ENCODE results near the gene KPNB1. TPM values are rescaled to one million over a fixed set of nuclear protein-coding genes. Genes with fewer than 3 reads are reported as not detected.

KPNB1 gene
- total RNA-seq (2012; rRNA removed) (659 and 1,082 TPM in 2 replicates), polyA plus RNA-seq (2012; rRNA removed) (191 and 206 TPM in 2 replicates), Bru-seq, nascent RNA (percentile 97 among the genes with signal in this experiment), BruChase-seq, experiment 1, labeled RNA remaining after a 6-hour chase (percentile 99 among the genes with signal in this experiment), BruChase-seq, experiment 2, labeled RNA remaining after a 2-hour chase (percentile 97 among the genes with signal in this experiment)
- 78.7 and 81.9 TPM in 2 replicates for polyA plus RNA-seq (2012; cell fraction: cytosol; rRNA removed)
- polyA plus RNA-seq (2012; cell fraction: nucleus; rRNA removed; ENCODE audit: low replicate concordance) = 66.4 and 160 TPM in 2 replicates
- long read RNA-seq, full-length matches to known transcripts = 108 of 171 reads
- long read RNA-seq, partial matches to known transcripts = 37 of 171 reads
- long read RNA-seq, other reads (novel, unspliced or antisense) = 26 of 171 reads

DNA sequence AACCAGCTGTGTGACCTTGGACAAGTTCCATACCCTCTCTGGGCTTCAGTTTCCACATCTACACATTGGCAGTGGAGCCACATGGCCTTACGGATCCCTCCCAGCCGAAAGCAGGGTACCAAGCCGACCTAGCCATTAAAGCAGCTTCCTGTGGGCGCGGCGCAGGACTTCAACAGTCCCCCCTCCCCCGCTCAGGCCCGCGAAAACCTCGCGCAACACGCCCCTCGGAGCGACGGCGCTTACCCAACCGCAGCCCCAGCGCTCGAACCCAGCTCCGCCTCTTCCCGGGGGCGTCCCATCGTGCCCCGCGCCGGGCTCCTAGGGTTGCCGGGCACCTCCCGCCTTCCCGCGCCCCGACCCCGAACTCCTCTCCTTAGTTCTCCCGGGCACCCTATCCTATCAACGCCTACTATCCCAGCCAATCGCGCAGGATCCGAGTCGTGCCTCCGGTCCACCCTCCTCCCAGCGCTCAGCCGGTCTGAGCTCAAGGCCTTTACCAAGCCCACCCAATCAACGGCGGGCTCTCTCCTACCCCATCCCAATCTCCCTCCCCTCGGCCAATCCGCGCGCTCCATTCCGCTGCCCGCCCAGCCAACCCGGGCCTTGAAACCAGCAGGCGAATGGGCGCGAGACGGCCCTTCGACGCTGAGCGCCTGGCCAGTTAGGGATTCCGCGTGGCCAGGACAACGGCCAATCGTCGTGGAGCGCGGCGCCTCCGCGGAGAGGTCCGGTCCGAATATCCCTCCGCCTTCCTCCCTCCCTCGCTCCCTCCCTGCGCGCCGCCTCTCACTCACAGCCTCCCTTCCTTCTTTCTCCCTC is at the start of gene KPNB1:
Gene KPNB1 (plus strand): TSS at position 767 of the 819 bp plus-strand sequence. CDS start 326 bp downstream, outside the sequence.
- Histone ChIP-seq H2BK20ac (ENCODE audit: low read depth, low read length) (peak within 1 kb of the TSS; percentile 15; the same call in 1 of the 2 replicates), H3K9me1 (ENCODE audit: insufficient read depth, low read length) (peaks cover 4% of the 10 kb centered on the region; the same call in 1 of the 2 replicates), H4K5ac (ENCODE audit: low read depth, low read length) (peak within 1 kb of the TSS; percentile 87), H3K79me1 (ENCODE audit: low read depth in 1 of 2, low read length in 2 of 2) (peaks cover 5 to 47% of the 10 kb centered on the region in 2 experiments), H4K91ac (ENCODE audit: insufficient read depth, low read depth, low read length) (peak within 1 kb of the TSS; percentile 93), H3K9me3 (ENCODE audit: control insufficient read depth, insufficient read depth, low read length) (no peaks in the 10 kb centered on the region), H3K18ac (ENCODE audit: low read depth, low read length) (peak within 1 kb of the TSS; percentile 54), H3K27me3 (ENCODE audit: control insufficient read depth, insufficient read depth, low read length) (no peaks in the 10 kb centered on the region), H2BK5ac (ENCODE audit: low read depth, low read length, poor library complexity, severe bottlenecking) (peak within 1 kb of the TSS; percentile 91), H3K23ac (ENCODE audit: low read depth, low read length) (peak within 1 kb of the TSS; percentile 92), H3K27ac (ENCODE audit: insufficient read depth, low read length) (peak within 1 kb of the TSS; percentile 99), H4K20me1 (ENCODE audit: insufficient read depth, low read length) (peaks cover 27% of the 10 kb centered on the region), H3K4me2 (ENCODE audit: low read depth, low read length) (peak within 1 kb of the TSS; percentile 93), H2BK15ac (ENCODE audit: low read depth, low read length) (peak within 1 kb of the TSS; percentile 17; the same call in 1 of the 3 replicates), H3K4me1 (ENCODE audit: control insufficient read depth, insufficient read depth, low read length) (0 out of 2 replicates have a peak, but pooled peaks cover 3% of the 10 kb centered on the region), H3K36me3 (ENCODE audit: control insufficient read depth, insufficient read depth, low read length) (peaks cover 13% of the 10 kb centered on the region), H3K4ac (ENCODE audit: low read depth, low read length) (peak within 1 kb of the TSS; percentile 94), H3K9ac (ENCODE audit: low read depth, low read length) (peak within 1 kb of the TSS; percentile 99), H4K8ac (ENCODE audit: low read depth in 2 of 2, low read length in 2 of 2) (peak within 1 kb of the TSS; percentile 86 to 92), H2AFZ (replicated peaks; ENCODE audit: low read length, poor library complexity) (peak within 1 kb of the TSS; percentile 85), H2BK120ac (ENCODE audit: low read depth, low read length) (peak within 1 kb of the TSS; percentile 61), H2AK5ac (ENCODE audit: low read depth, low read length) (peak within 1 kb of the TSS; percentile 93), H2AK9ac (replicated peaks; ENCODE audit: low read depth, low read length, poor library complexity) (peak within 1 kb of the TSS; percentile 99), H3K14ac (replicated peaks; ENCODE audit: low read depth, low read length) (peak within 1 kb of the TSS; percentile 94), H3K56ac (ENCODE audit: extremely low read depth, insufficient read depth, low read length) (peak within 1 kb of the TSS; percentile 94), H3K4me3 (ENCODE audit: insufficient read depth, low read depth, low read length) (peak within 1 kb of the TSS; percentile 93)
- no TSS peak for BruUV-seq (replicated peaks)
- peak; percentile 86 for ATAC-seq (ENCODE audit: low read depth)
- CTCF ChIA-PET = interaction anchor here (0.6 kb wide), 1 partner anchor 151 kb away, joined by 3 read pairs; no protein-coding TSS in a partner anchor
- POLR2A ChIA-PET (ENCODE audit: unreplicated experiment) = interaction anchor here (0.9 kb wide), 1 partner anchor 31 kb away, joined by 3 read pairs; no protein-coding TSS in a partner anchor
- dilution Hi-C loops (cut with HindIII; ENCODE audit: low sequenced_read_pairs, unreplicated experiment) (no loop called here), intact Hi-C loops (cut with micrococcal nuclease) (loop anchor here (2.0 kb wide), 1 partner anchor 27 kb away; no protein-coding TSS in a partner anchor), in situ Hi-C loops (cut with MboI; ENCODE audit: low sequenced_read_pairs) (no loop called here)
- DNase-seq = peak; percentile 100
- 1% methylated on average over 32 of the region's 74 CpGs; no CpG with 5 or more reads in 1 of the 2 experiments for WGBS, 2 experiments (ENCODE audit: extremely low coverage in 2 of 2, insufficient read length in 1 of 2)
- TF ChIP-seq POLR2A (IDR thresholded peaks at IDR 0.05; ENCODE audit: low read depth, low read length) (peak; percentile 57), RFX5 (IDR thresholded peaks at IDR 0.05; ENCODE audit: low read depth, low read length) (0 out of 2 replicates have a peak, but pooled peaks have one; percentile 15), CEBPB (IDR thresholded peaks at IDR 0.05; ENCODE audit: low read depth, low read length) (peak; percentile 80), MAZ (IDR thresholded peaks at IDR 0.05; ENCODE audit: borderline replicate concordance, low read depth, low read length) (peak; percentile 100), MXI1 (IDR thresholded peaks at IDR 0.05; ENCODE audit: borderline replicate concordance, low read depth, low read length) (peak; percentile 88; the same call in 1 of the 2 replicates), SMC3 (IDR thresholded peaks at IDR 0.05; ENCODE audit: low read depth, low read length) (no peak), CHD1 (IDR thresholded peaks at IDR 0.05; ENCODE audit: low read depth, low read length) (no peak)
- TF ChIP-seq, protein P1, sequence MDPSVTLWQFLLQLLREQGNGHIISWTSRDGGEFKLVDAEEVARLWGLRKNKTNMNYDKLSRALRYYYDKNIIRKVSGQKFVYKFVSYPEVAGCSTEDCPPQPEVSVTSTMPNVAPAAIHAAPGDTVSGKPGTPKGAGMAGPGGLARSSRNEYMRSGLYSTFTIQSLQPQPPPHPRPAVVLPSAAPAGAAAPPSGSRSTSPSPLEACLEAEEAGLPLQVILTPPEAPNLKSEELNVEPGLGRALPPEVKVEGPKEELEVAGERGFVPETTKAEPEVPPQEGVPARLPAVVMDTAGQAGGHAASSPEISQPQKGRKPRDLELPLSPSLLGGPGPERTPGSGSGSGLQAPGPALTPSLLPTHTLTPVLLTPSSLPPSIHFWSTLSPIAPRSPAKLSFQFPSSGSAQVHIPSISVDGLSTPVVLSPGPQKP (IDR thresholded peaks at IDR 0.05; ENCODE audit: borderline replicate concordance, low read depth, low read length) = no peak
- TF ChIP-seq, protein P2, sequence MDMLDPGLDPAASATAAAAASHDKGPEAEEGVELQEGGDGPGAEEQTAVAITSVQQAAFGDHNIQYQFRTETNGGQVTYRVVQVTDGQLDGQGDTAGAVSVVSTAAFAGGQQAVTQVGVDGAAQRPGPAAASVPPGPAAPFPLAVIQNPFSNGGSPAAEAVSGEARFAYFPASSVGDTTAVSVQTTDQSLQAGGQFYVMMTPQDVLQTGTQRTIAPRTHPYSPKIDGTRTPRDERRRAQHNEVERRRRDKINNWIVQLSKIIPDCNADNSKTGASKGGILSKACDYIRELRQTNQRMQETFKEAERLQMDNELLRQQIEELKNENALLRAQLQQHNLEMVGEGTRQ (IDR thresholded peaks at IDR 0.05; ENCODE audit: low read depth, low read length) = peak; percentile 64
- TF ChIP-seq, protein P3, sequence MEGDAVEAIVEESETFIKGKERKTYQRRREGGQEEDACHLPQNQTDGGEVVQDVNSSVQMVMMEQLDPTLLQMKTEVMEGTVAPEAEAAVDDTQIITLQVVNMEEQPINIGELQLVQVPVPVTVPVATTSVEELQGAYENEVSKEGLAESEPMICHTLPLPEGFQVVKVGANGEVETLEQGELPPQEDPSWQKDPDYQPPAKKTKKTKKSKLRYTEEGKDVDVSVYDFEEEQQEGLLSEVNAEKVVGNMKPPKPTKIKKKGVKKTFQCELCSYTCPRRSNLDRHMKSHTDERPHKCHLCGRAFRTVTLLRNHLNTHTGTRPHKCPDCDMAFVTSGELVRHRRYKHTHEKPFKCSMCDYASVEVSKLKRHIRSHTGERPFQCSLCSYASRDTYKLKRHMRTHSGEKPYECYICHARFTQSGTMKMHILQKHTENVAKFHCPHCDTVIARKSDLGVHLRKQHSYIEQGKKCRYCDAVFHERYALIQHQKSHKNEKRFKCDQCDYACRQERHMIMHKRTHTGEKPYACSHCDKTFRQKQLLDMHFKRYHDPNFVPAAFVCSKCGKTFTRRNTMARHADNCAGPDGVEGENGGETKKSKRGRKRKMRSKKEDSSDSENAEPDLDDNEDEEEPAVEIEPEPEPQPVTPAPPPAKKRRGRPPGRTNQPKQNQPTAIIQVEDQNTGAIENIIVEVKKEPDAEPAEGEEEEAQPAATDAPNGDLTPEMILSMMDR (conservative IDR thresholded peaks at IDR 0.05; ENCODE audit: low read depth, low read length) = no peak

Measured in IMR-90 (cell line).